Adrenal gland (tissue), 5 donors: ENCODE data around the gene LPP.

Experiments
- CTCF ChIP-seq, 6 experiments: fragments of 450-650 bp in 4 of 6; fragments of 200-600 bp in 2 of 6; sonication (generic) in 1 of 6; IDR thresholded peaks; 1 replicate in 5 of 6; 2 replicates in 1 of 6; pipeline versions ENCODE4 v1.5.1 to v1.8.0; 2016 to 2021; ENCODE audit warnings: antibody characterized with exemption in 6 of 6, mild to moderate bottlenecking in 2 of 6, moderate library complexity in 1 of 6
- POLR2A ChIP-seq, 2 donors: fragments of 450-650 bp; IDR thresholded peaks; one replicate each; pipeline ENCODE4 v1.6.1; 2017; ENCODE audit warnings: antibody characterized with exemption in 2 of 2, mild to moderate bottlenecking in 2 of 2, moderate library complexity in 1 of 2
- donor health status: DM: no; HTN: no; CAD: no.

DNA sequence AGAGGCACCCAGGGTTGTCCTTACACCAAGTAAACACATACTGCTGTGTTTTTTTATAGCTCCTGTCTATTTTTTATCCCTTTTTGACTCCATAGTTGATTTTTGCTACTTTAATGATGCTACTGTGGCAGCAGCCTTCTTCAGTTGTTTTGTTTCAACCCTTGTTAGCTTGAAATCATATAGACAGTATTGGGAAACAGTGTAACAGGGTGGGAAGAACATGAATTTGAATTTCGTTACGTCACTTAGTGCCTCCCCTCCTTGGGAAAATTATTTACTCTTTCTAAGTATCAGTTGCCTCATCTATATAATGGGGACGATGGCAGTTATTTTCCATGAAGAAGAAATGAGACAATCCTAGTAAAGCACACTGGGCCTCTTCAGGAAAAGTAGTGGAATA is 608.0 kb downstream of the LPP start:
- TF ChIP-seq CTCF (IDR thresholded peaks at IDR 0.05) (no peak), POLR2A (IDR thresholded peaks at IDR 0.05) (no peak)
